K562 (cell line): ENCODE data around the gene RPLP2. TPM values are rescaled to one million over a fixed set of nuclear protein-coding genes. Genes with fewer than 3 reads are reported as not detected.
A peak's percentile ranks its signal among the peaks of the same experiment; 100 is the strongest.

ENCODE experiments used
- BCL6 ChIP-seq: fragments of 250-450 bp; sonication (Bioruptor Pico); IDR thresholded peaks from 2 replicates; pipeline ENCODE4 v1.4.0; 2020
- BDP1 ChIP-seq: IDR thresholded peaks from 3 replicates; pipeline ENCODE4 v1.6.1; 2011; ENCODE audit not compliant: insufficient read length, insufficient read depth
- BRD9 ChIP-seq: fragments of 450-650 bp; IDR thresholded peaks from 2 replicates; pipeline ENCODE4 v1.6.1; 2018; ENCODE audit warnings: low read depth; ENCODE audit not compliant: partially characterized antibody
- CSDE1 ChIP-seq, 2 experiments: fragments of 450-650 bp; IDR thresholded peaks; 2 replicates each; pipeline ENCODE4 v1.6.1; 2016; ENCODE audit warnings: mild to moderate bottlenecking in 1 of 2
- DACH1 ChIP-seq: fragments of 450-650 bp; IDR thresholded peaks from 2 replicates; pipeline ENCODE4 v1.6.1; 2018; ENCODE audit not compliant: partially characterized antibody
- ESRRA ChIP-seq: fragments of 450-650 bp; IDR thresholded peaks from 2 replicates; pipeline ENCODE4 v1.6.1; 2014; ENCODE audit warnings: low read depth, mild to moderate bottlenecking, moderate library complexity, borderline replicate concordance
- FOS ChIP-seq: IDR thresholded peaks from 3 replicates; pipeline ENCODE4 v1.6.1; 2011; ENCODE audit not compliant: insufficient read length; ENCODE audit errors: extremely low read depth
- FOXA1 ChIP-seq: fragments of 450-650 bp; IDR thresholded peaks from 2 replicates; pipeline ENCODE4 v1.6.1; 2016; ENCODE audit warnings: mild to moderate bottlenecking, borderline replicate concordance
- JUNB ChIP-seq: fragments of 450-650 bp; formaldehyde crosslinking; conservative IDR thresholded peaks from 2 replicates; pipeline ENCODE4 v1.4.0; 2020; ENCODE audit warnings: mild to moderate bottlenecking
- KAT2B ChIP-seq: IDR thresholded peaks from one replicate; pipeline ENCODE4 v1.6.1; 2012; ENCODE audit warnings: low read depth, mild to moderate bottlenecking, control low read depth, inconsistent platforms, low read length, moderate library complexity
- KDM5B ChIP-seq: fragments of 200-600 bp; sonication (generic); IDR thresholded peaks from 2 replicates; pipeline ENCODE4 v1.6.1; 2012; ENCODE audit warnings: low read depth, mild to moderate bottlenecking, moderate library complexity, low read length, control low read depth, inconsistent platforms; ENCODE audit not compliant: insufficient replicate concordance
- MAFK ChIP-seq: IDR thresholded peaks from 2 replicates; pipeline ENCODE4 v1.6.1; 2011; ENCODE audit warnings: low read length, improper control_type of control experiment
- NFE2L1 ChIP-seq: fragments of 450-650 bp; IDR thresholded peaks from 2 replicates; pipeline ENCODE4 v1.6.1; 2016; ENCODE audit warnings: missing genetic modification characterization, low read depth, mild to moderate bottlenecking, missing compliant biosample characterization, moderate library complexity, borderline replicate concordance
- NFRKB ChIP-seq: fragments of 450-650 bp; IDR thresholded peaks from 2 replicates; pipeline ENCODE4 v1.6.1; 2016; ENCODE audit warnings: low read depth
- NONO ChIP-seq, 2 experiments: fragments of 200-400 bp in 1 of 2; fragments of 450-650 bp in 1 of 2; formaldehyde crosslinking in 1 of 2; IDR thresholded peaks; 2 replicates each; pipeline ENCODE4 v1.6.1; 2017; ENCODE audit warnings: low read depth in 2 of 2, mild to moderate bottlenecking in 2 of 2, moderate library complexity in 2 of 2, low read length in 1 of 2
- U2AF2 ChIP-seq: fragments of 200-400 bp; formaldehyde crosslinking; optimal IDR thresholded peaks from 2 replicates; pipeline ENCODE3; 2017; ENCODE audit warnings: low read depth, mild to moderate bottlenecking, low read length
- XRCC3 ChIP-seq: fragments of 450-650 bp; IDR thresholded peaks from 2 replicates; pipeline ENCODE4 v1.6.1; 2017; ENCODE audit warnings: mild to moderate bottlenecking, moderate library complexity
- ZNF551 ChIP-seq: fragments of 250-450 bp; sonication (Bioruptor Pico); IDR thresholded peaks from 2 replicates; pipeline ENCODE4 v1.5.0; 2021; ENCODE audit warnings: mild to moderate bottlenecking, moderate library complexity
- ZNF785 ChIP-seq: fragments of 250-450 bp; sonication (Bioruptor Pico); IDR thresholded peaks from 2 replicates; pipeline ENCODE4 v1.4.0; 2020; ENCODE audit warnings: mild to moderate bottlenecking
- polyA plus RNA-seq, 8 experiments: library from polyadenylated mRNA; depleted of rRNA in 4 of 8; stranded (reverse) in 5 of 8; unstranded in 3 of 8; fragments of >200 nt; fragmentation: Nextera tagmentation in 2 of 8; fragmentation: Illumina TruSeq in 1 of 8; extraction: Ambion mirVana in 2 of 8; extraction: Trizol in 1 of 8; gene quantifications; 2 replicates each; pipeline versions ENCODE4 v1.2.1 to v1.2.3, GENCODE V29; 2011 to 2014; ENCODE audit warnings: inconsistent platforms in 1 of 8, missing spikeins in 1 of 8
- total RNA-seq, 7 experiments: library from RNA; depleted of rRNA in 6 of 7; stranded (reverse); fragments of >200 nt in 6 of 7; fragmentation: Illumina TruSeq in 2 of 7; extraction: Trizol in 2 of 7; gene quantifications; 2 replicates each; pipeline versions ENCODE4 v1.2.1 to v1.2.3, GENCODE V29; 2011 to 2021; ENCODE audit warnings: low replicate concordance in 1 of 7
- TF ChIP-seq, protein P1 (sequence below): fragments of 450-650 bp; formaldehyde crosslinking; IDR thresholded peaks from 2 replicates; pipeline ENCODE4 v1.4.0; 2020; ENCODE audit warnings: mild to moderate bottlenecking, moderate library complexity
- TF ChIP-seq, protein P2 (sequence below): fragments of 200-800 bp; sonication (Bioruptor generic); IDR thresholded peaks from 2 replicates; pipeline ENCODE4 v1.6.1; 2016; ENCODE audit warnings: missing genetic modification characterization, missing compliant biosample characterization
- TF ChIP-seq, protein P3 (sequence below), 2 experiments: fragments of 450-650 bp in 1 of 2; sonication (generic) in 1 of 2; formaldehyde crosslinking in 1 of 2; IDR thresholded peaks in 1 of 2; conservative IDR thresholded peaks in 1 of 2; 2 replicates each; pipeline versions ENCODE4 v1.6.1 to v1.8.1; 2016 to 2023; ENCODE audit warnings: mild to moderate bottlenecking in 2 of 2, moderate library complexity in 2 of 2, inconsistent platforms in 1 of 2, missing genetic modification reagents in 1 of 2

RPLP2 gene
- total and polyA plus RNA-seq, 9 of the 15 experiments (the other 6 are each of a cell fraction or from before 2014, with no cell fraction given), result 528 to 3,807 (median 1,633) TPM

DNA sequence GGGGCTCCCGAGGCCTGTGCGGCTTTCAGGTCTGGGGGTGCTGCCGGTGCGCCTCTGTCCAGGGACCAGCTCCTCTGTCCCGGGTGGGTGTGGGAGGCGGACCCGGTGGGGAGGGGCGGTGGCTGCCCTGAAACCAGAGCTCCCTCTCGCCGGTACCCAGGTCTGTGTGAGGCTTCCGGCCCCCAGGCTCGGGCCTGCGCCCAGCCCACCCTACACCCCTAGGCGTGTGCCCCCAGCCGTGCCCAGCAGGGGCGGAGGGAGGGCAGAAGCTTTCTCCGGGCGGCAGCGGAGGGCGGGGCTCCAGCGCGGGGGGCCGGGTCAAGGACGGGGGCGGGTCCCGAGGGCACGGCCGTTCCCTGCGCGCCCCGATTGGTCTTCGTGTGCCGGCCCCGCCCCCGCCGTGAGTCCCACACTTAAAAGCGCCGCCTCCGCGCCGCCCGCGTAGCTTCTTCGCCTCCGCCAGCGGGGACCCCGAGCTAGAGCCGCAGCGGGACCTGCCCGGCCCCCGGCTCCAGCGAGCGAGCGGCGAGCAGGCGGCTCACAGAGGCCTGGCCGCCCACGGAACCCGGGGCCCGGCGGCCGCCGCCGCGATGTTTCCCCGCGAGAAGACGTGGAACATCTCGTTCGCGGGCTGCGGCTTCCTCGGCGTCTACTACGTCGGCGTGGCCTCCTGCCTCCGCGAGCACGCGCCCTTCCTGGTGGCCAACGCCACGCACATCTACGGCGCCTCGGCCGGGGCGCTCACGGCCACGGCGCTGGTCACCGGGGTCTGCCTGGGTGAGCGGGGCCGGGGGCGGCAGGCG, 9.6 kb downstream of the RPLP2 start (continued):
- TF ChIP-seq KAT2B (no peak), MAFK (no peak), BDP1 (no peak), XRCC3 (no peak), NFE2L1 (tag) (no peak), NONO (IDR thresholded peaks at IDR 0.05; ENCODE audit: low read depth in 2 of 2, low read length in 1 of 2) (peak; percentile 81 to 99; a peak in 3 of 4 replicates), KDM5B (peak; percentile 92), BRD9 (no peak), ZNF551 (CRISPR knock-in tag) (no peak), FOXA1 (no peak), CSDE1 (IDR thresholded peaks at IDR 0.05) (no peak), ZNF785 (CRISPR knock-in tag) (no peak), DACH1 (no peak), FOS (no peak), NFRKB (no peak), U2AF2 (no peak), JUNB (CRISPR knock-in tag) (no peak), ESRRA (no peak; the same call in 1 of the 2 replicates), BCL6 (no peak)
- TF ChIP-seq, protein P1, sequence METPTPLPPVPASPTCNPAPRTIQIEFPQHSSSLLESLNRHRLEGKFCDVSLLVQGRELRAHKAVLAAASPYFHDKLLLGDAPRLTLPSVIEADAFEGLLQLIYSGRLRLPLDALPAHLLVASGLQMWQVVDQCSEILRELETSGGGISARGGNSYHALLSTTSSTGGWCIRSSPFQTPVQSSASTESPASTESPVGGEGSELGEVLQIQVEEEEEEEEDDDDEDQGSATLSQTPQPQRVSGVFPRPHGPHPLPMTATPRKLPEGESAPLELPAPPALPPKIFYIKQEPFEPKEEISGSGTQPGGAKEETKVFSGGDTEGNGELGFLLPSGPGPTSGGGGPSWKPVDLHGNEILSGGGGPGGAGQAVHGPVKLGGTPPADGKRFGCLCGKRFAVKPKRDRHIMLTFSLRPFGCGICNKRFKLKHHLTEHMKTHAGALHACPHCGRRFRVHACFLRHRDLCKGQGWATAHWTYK (CRISPR knock-in tag), result 0 out of 2 replicates have a peak, but pooled peaks have one; percentile 66
- TF ChIP-seq, protein P2, sequence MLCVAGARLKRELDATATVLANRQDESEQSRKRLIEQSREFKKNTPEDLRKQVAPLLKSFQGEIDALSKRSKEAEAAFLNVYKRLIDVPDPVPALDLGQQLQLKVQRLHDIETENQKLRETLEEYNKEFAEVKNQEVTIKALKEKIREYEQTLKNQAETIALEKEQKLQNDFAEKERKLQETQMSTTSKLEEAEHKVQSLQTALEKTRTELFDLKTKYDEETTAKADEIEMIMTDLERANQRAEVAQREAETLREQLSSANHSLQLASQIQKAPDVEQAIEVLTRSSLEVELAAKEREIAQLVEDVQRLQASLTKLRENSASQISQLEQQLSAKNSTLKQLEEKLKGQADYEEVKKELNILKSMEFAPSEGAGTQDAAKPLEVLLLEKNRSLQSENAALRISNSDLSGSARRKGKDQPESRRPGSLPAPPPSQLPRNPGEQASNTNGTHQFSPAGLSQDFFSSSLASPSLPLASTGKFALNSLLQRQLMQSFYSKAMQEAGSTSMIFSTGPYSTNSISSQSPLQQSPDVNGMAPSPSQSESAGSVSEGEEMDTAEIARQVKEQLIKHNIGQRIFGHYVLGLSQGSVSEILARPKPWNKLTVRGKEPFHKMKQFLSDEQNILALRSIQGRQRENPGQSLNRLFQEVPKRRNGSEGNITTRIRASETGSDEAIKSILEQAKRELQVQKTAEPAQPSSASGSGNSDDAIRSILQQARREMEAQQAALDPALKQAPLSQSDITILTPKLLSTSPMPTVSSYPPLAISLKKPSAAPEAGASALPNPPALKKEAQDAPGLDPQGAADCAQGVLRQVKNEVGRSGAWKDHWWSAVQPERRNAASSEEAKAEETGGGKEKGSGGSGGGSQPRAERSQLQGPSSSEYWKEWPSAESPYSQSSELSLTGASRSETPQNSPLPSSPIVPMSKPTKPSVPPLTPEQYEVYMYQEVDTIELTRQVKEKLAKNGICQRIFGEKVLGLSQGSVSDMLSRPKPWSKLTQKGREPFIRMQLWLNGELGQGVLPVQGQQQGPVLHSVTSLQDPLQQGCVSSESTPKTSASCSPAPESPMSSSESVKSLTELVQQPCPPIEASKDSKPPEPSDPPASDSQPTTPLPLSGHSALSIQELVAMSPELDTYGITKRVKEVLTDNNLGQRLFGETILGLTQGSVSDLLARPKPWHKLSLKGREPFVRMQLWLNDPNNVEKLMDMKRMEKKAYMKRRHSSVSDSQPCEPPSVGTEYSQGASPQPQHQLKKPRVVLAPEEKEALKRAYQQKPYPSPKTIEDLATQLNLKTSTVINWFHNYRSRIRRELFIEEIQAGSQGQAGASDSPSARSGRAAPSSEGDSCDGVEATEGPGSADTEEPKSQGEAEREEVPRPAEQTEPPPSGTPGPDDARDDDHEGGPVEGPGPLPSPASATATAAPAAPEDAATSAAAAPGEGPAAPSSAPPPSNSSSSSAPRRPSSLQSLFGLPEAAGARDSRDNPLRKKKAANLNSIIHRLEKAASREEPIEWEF, result no peak
- TF ChIP-seq, protein P3, sequence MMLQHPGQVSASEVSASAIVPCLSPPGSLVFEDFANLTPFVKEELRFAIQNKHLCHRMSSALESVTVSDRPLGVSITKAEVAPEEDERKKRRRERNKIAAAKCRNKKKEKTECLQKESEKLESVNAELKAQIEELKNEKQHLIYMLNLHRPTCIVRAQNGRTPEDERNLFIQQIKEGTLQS (IDR thresholded peaks at IDR 0.05), result no peak
- TF ChIP-seq, protein P3 (CRISPR knock-in tag; conservative IDR thresholded peaks at IDR 0.05), result no peak
